Ishikawa (cell line): ENCODE measurements around the gene FBXO31.

ENCODE experiments used
- CEBPB ChIP-seq: IDR thresholded peaks from 2 replicates; pipeline ENCODE4 v1.6.1; 2012
- CREB1 ChIP-seq: IDR thresholded peaks from 2 replicates; pipeline ENCODE4 v1.6.1; 2012; ENCODE audit warnings: low read depth
- EGR1 ChIP-seq: IDR thresholded peaks from 2 replicates; pipeline ENCODE4 v1.6.1; 2012
- EP300 ChIP-seq: IDR thresholded peaks from 2 replicates; pipeline ENCODE4 v1.6.1; 2012; ENCODE audit warnings: borderline replicate concordance
- FOXM1 ChIP-seq: IDR thresholded peaks from 2 replicates; pipeline ENCODE4 v1.6.1; 2012; ENCODE audit warnings: low read depth, borderline replicate concordance
- NFIC ChIP-seq: IDR thresholded peaks from 2 replicates; pipeline ENCODE4 v1.6.1; 2012
- RAD21 ChIP-seq: IDR thresholded peaks from 2 replicates; pipeline ENCODE4 v1.6.1; 2012; ENCODE audit warnings: low read depth
- TAF1 ChIP-seq: IDR thresholded peaks from 2 replicates; pipeline ENCODE4 v1.6.1; 2012; ENCODE audit warnings: low read depth, mild to moderate bottlenecking
- TCF12 ChIP-seq: IDR thresholded peaks from 2 replicates; pipeline ENCODE4 v1.6.1; 2012; ENCODE audit warnings: low read depth
- TEAD4 ChIP-seq: IDR thresholded peaks from 2 replicates; pipeline ENCODE4 v1.6.1; 2012
- USF1 ChIP-seq: IDR thresholded peaks from 2 replicates; pipeline ENCODE4 v1.6.1; 2012
- YY1 ChIP-seq: IDR thresholded peaks from 2 replicates; pipeline ENCODE4 v1.6.1; 2012; ENCODE audit warnings: low read depth
- ZBTB7A ChIP-seq: IDR thresholded peaks from 2 replicates; pipeline ENCODE4 v1.6.1; 2012; ENCODE audit warnings: low read depth
- TF ChIP-seq, protein P1 (sequence below): IDR thresholded peaks from 2 replicates; pipeline ENCODE4 v1.6.1; 2012
- TF ChIP-seq, protein P2 (sequence below): IDR thresholded peaks from 2 replicates; pipeline ENCODE4 v1.6.1; 2012; ENCODE audit warnings: low read depth, mild to moderate bottlenecking

The FBXO31 gene, protein sequence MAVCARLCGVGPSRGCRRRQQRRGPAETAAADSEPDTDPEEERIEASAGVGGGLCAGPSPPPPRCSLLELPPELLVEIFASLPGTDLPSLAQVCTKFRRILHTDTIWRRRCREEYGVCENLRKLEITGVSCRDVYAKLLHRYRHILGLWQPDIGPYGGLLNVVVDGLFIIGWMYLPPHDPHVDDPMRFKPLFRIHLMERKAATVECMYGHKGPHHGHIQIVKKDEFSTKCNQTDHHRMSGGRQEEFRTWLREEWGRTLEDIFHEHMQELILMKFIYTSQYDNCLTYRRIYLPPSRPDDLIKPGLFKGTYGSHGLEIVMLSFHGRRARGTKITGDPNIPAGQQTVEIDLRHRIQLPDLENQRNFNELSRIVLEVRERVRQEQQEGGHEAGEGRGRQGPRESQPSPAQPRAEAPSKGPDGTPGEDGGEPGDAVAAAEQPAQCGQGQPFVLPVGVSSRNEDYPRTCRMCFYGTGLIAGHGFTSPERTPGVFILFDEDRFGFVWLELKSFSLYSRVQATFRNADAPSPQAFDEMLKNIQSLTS

DNA sequence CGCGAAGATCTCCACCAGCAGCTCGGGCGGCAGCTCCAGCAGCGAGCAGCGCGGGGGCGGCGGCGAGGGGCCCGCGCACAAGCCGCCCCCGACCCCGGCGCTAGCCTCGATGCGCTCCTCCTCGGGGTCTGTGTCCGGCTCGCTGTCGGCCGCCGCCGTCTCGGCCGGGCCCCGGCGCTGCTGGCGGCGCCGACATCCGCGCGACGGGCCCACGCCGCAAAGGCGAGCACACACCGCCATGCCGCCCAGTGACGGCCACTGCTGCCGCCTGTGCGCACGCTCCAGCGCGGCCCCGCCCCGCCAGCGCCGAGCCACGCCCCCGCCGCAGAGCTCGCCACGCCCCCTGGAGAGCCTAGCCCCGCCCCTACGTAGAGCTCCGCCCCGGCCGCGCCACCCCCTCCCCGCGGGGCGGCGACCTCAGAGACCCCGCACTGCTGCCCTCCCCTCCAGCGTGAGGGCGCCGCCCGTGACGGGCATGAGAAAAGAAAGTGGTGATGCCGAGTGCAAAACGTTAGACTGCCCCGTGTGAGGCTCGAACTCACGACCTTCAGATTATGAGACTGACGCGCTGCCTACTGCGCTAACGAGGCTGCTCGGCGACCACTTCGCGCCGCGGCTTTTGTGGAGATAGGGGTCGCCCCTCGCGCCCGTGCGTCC, at the start of gene FBXO31:
TSS of gene FBXO31 (minus strand) at position 272 of the 657 bp plus-strand sequence. CDS start at position 240, 32 bp downstream.
- TF ChIP-seq USF1 (no peak), TCF12 (peak; percentile 36), NFIC (no peak), CREB1 (no peak), RAD21 (no peak), TEAD4 (peak; percentile 88), EP300 (no peak; the same call in 1 of the 2 replicates), TAF1 (peak; percentile 57; the same call in 1 of the 2 replicates), ZBTB7A (no peak; the same call in 1 of the 2 replicates), FOXM1 (no peak), YY1 (peak; percentile 88), CEBPB (0 out of 2 replicates have a peak, but pooled peaks have one; percentile 10), EGR1 (peak; percentile 65; the same call in 1 of the 2 replicates)
- TF ChIP-seq, protein P1, sequence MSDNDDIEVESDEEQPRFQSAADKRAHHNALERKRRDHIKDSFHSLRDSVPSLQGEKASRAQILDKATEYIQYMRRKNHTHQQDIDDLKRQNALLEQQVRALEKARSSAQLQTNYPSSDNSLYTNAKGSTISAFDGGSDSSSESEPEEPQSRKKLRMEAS: peak; percentile 76; the same call in 1 of the 2 replicates
- TF ChIP-seq, protein P2, sequence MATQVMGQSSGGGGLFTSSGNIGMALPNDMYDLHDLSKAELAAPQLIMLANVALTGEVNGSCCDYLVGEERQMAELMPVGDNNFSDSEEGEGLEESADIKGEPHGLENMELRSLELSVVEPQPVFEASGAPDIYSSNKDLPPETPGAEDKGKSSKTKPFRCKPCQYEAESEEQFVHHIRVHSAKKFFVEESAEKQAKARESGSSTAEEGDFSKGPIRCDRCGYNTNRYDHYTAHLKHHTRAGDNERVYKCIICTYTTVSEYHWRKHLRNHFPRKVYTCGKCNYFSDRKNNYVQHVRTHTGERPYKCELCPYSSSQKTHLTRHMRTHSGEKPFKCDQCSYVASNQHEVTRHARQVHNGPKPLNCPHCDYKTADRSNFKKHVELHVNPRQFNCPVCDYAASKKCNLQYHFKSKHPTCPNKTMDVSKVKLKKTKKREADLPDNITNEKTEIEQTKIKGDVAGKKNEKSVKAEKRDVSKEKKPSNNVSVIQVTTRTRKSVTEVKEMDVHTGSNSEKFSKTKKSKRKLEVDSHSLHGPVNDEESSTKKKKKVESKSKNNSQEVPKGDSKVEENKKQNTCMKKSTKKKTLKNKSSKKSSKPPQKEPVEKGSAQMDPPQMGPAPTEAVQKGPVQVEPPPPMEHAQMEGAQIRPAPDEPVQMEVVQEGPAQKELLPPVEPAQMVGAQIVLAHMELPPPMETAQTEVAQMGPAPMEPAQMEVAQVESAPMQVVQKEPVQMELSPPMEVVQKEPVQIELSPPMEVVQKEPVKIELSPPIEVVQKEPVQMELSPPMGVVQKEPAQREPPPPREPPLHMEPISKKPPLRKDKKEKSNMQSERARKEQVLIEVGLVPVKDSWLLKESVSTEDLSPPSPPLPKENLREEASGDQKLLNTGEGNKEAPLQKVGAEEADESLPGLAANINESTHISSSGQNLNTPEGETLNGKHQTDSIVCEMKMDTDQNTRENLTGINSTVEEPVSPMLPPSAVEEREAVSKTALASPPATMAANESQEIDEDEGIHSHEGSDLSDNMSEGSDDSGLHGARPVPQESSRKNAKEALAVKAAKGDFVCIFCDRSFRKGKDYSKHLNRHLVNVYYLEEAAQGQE: no peak

DNA sequence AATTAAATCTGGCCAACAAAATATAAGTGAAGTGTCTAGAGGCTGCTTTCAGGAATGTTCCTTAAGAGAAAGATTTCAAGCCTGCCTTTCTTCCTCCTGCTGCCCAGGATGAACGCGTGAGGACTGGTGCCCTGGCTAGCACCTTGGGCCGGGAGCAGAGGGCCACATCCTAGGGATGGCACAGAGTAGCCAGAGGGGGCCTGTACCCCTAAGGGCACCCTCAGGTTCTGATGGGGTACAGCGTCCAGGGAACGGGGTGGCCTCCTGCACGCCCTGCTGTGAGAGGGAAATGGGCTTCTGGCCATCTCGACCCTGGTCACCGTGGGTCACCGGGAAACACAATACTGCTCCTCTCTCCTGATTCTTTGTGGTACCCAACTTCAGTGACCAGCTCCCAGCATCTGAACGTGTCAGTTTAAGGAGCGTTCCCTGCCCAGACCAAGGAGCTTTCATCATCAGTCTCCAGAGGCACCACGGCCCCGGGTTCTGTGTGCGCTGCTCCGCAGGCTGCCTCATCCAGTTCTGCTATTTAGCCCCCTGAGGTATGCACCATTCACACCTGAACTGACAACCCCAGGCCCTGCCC, 48.8 kb upstream of the FBXO31 start:
- no peak for TF ChIP-seq EGR1
- TF ChIP-seq, protein P1: no peak
- TF ChIP-seq FOXM1: no peak
- no peak for TF ChIP-seq USF1
- TF ChIP-seq YY1: no peak
- TF ChIP-seq RAD21: no peak
- TF ChIP-seq NFIC: no peak
- TF ChIP-seq, protein P2: no peak
- TF ChIP-seq CEBPB: no peak
- TF ChIP-seq CREB1: no peak

- no peak for TF ChIP-seq ZBTB7A
- no peak for TF ChIP-seq FOXM1
- TF ChIP-seq, protein P1: no peak
- TF ChIP-seq TAF1: no peak
- TF ChIP-seq CREB1: no peak
- no peak for TF ChIP-seq NFIC
- TF ChIP-seq, protein P2: no peak
- no peak for TF ChIP-seq TEAD4
- no peak for TF ChIP-seq EGR1
- TF ChIP-seq RAD21: no peak
- TF ChIP-seq USF1: no peak
- TF ChIP-seq TCF12: no peak
- TF ChIP-seq EP300: no peak
- TF ChIP-seq YY1: no peak
- no peak for TF ChIP-seq CEBPB
Observed at GRCh38 chr16:87431926-87432325, 48.4 kb upstream of the FBXO31 start.
